H1 (cell line): ENCODE data around the gene RABL6. TPM values are rescaled to one million over a fixed set of nuclear protein-coding genes. Genes with fewer than 3 reads are reported as not detected.

Experiments
- CTCF ChIA-PET: fragments of 300-600 bp; sonication (Branson Sonifier 250); formaldehyde crosslinking; loops from one replicate; lab custom pipeline; 2021; ENCODE audit not compliant: partially characterized antibody; lab: Charles Lee
- POLR2A ChIA-PET: fragments of 300-600 bp; sonication (Branson Sonifier 250); formaldehyde crosslinking; loops from one replicate; lab custom pipeline; 2021; ENCODE audit warnings: inconsistent platforms; ENCODE audit not compliant: partially characterized antibody; lab: Charles Lee
- DNase-seq, 2 experiments: peaks; one replicate each; pipeline versions ENCODE4 v3.0.0 to v3.0.0-alpha.2; 2010 to 2022; ENCODE audit warnings: low spot score in 2 of 2, low read depth in 1 of 2, mixed read lengths in 1 of 2
- FAIRE-seq: peaks from 2 replicates; lab custom pipeline; 2011; peaks lifted over from hg19 to GRCh38; lab: Jason Lieb, UNC
- H2AFZ ChIP-seq: 2 replicates; pipeline ENCODE4 v1.8.1; 2012; ENCODE audit warnings: low read length, inconsistent platforms
- H2AK5ac ChIP-seq: 2 replicates; pipeline ENCODE4 v1.6.1; 2013; ENCODE audit warnings: low read depth, low read length
- H2BK120ac ChIP-seq: replicated peaks from 2 replicates; pipeline ENCODE3; 2013; ENCODE audit warnings: low read depth, low read length, inconsistent platforms
- H2BK12ac ChIP-seq: 2 replicates; pipeline ENCODE4 v1.6.1; 2013; ENCODE audit warnings: low read depth, low read length
- H2BK15ac ChIP-seq: 2 replicates; pipeline ENCODE4 v1.6.1; 2013; ENCODE audit warnings: low read length
- H2BK20ac ChIP-seq: 2 replicates; pipeline ENCODE4 v1.6.1; 2013; ENCODE audit warnings: low read length
- H2BK5ac ChIP-seq: 2 replicates; pipeline ENCODE4 v1.6.1; 2013; ENCODE audit warnings: low read depth, low read length
- H3K14ac ChIP-seq: 2 replicates; pipeline ENCODE4 v1.6.1; 2013; ENCODE audit warnings: inconsistent platforms; ENCODE audit not compliant: insufficient read length
- H3K18ac ChIP-seq: 2 replicates; pipeline ENCODE4 v1.6.1; 2013; ENCODE audit warnings: low read length; ENCODE audit errors: extremely low read depth
- H3K23ac ChIP-seq: 2 replicates; pipeline ENCODE4 v1.6.1; 2013; ENCODE audit warnings: inconsistent platforms; ENCODE audit not compliant: insufficient read length
- H3K23me2 ChIP-seq: 2 replicates; pipeline ENCODE4 v1.6.1; 2013; ENCODE audit warnings: low read depth, low read length
- H3K27ac ChIP-seq: 2 replicates; pipeline ENCODE4 v1.6.1; 2011; ENCODE audit warnings: low read depth, low read length, inconsistent platforms
- H3K27me3 ChIP-seq, 4 experiments: replicated peaks in 1 of 4; 1 replicate in 1 of 4; 2 replicates in 3 of 4; pipeline versions ENCODE4 v1.6.1 to v1.8.1; 2011 to 2013; ENCODE audit warnings: low read length in 3 of 4, mild to moderate bottlenecking in 3 of 4, inconsistent platforms in 2 of 4, mixed read lengths in 2 of 4, moderate library complexity in 1 of 4; ENCODE audit not compliant: control insufficient read depth in 3 of 4, insufficient read depth in 3 of 4; ENCODE audit errors: extremely low read depth in 1 of 4
- H3K36me3 ChIP-seq, 4 experiments: 2 replicates each; pipeline versions ENCODE4 v1.6.1 to v1.8.1; 2011 to 2013; ENCODE audit warnings: mild to moderate bottlenecking in 4 of 4, low read length in 3 of 4, moderate library complexity in 2 of 4, control low read depth in 1 of 4, inconsistent platforms in 1 of 4; ENCODE audit not compliant: insufficient read depth in 4 of 4, control insufficient read depth in 2 of 4
- H3K4ac ChIP-seq: replicated peaks from 2 replicates; pipeline ENCODE3; 2013; ENCODE audit warnings: low read length, low read depth, mixed read lengths, inconsistent platforms; ENCODE audit not compliant: insufficient read length
- H3K4me1 ChIP-seq, 4 experiments: replicated peaks in 1 of 4; 1 replicate in 1 of 4; 2 replicates in 3 of 4; pipeline versions ENCODE4 v1.6.1 to v1.8.1; 2011 to 2013; ENCODE audit warnings: low read length in 3 of 4, inconsistent platforms in 2 of 4, mixed read lengths in 1 of 4; ENCODE audit not compliant: insufficient read depth in 4 of 4, control insufficient read depth in 3 of 4
- H3K4me2 ChIP-seq, 2 experiments: 2 replicates each; pipeline versions ENCODE4 v1.6.1 to v1.8.1; 2011 to 2013; ENCODE audit warnings: low read depth in 2 of 2, low read length in 2 of 2, control low read depth in 1 of 2, inconsistent platforms in 1 of 2, mild to moderate bottlenecking in 1 of 2; ENCODE audit not compliant: insufficient read depth in 1 of 2
- H3K4me3 ChIP-seq, 4 experiments: fragments of 200-600, 300-600 bp in 1 of 4; sonication (generic), shearing (Covaris generic), sonication (Bioruptor Twin) in 1 of 4; 2 replicates each; pipeline versions ENCODE4 v1.5.1 to v1.8.1; 2011 to 2016; ENCODE audit warnings: low read length in 4 of 4, low read depth in 3 of 4, control low read depth in 2 of 4, inconsistent platforms in 2 of 4, mild to moderate bottlenecking in 2 of 4, mixed read lengths in 1 of 4, moderate library complexity in 1 of 4; ENCODE audit not compliant: insufficient read depth in 2 of 4; ENCODE audit errors: extremely low read depth in 1 of 4
- H3K56ac ChIP-seq: replicated peaks from 2 replicates; pipeline ENCODE3; 2013; ENCODE audit warnings: low read depth, mild to moderate bottlenecking, mixed read lengths, low read length, inconsistent platforms; ENCODE audit not compliant: insufficient read length
- H3K79me1 ChIP-seq: 2 replicates; pipeline ENCODE4 v1.6.1; 2013; ENCODE audit warnings: low read depth, low read length, control low read depth
- H3K79me2 ChIP-seq, 2 experiments: 2 replicates each; pipeline versions ENCODE4 v1.6.1 to v1.8.1; 2012 to 2013; ENCODE audit warnings: low read length in 2 of 2, mild to moderate bottlenecking in 2 of 2, inconsistent platforms in 1 of 2; ENCODE audit not compliant: insufficient read depth in 2 of 2, control insufficient read depth in 1 of 2
- H3K9ac ChIP-seq, 4 experiments: replicated peaks in 1 of 4; 1 replicate in 1 of 4; 2 replicates in 3 of 4; pipeline versions ENCODE4 v1.6.1 to v1.8.1; 2011 to 2013; ENCODE audit warnings: low read depth in 3 of 4, low read length in 3 of 4, control low read depth in 2 of 4, mild to moderate bottlenecking in 2 of 4, moderate library complexity in 2 of 4, inconsistent platforms in 1 of 4; ENCODE audit errors: extremely low read depth in 1 of 4
- H3K9me3 ChIP-seq, 2 experiments: 2 replicates each; pipeline versions ENCODE4 v1.6.1 to v1.8.1; 2012 to 2013; ENCODE audit warnings: mild to moderate bottlenecking in 2 of 2, moderate library complexity in 2 of 2, control low read depth in 1 of 2, inconsistent platforms in 1 of 2, low read depth in 1 of 2, low read length in 1 of 2, mixed read lengths in 1 of 2; ENCODE audit not compliant: insufficient read depth in 2 of 2
- H4K20me1 ChIP-seq, 2 experiments: replicated peaks in 1 of 2; 2 replicates each; pipeline versions ENCODE3 to v1.8.1; 2011 to 2013; ENCODE audit warnings: inconsistent platforms in 2 of 2, low read length in 2 of 2, mild to moderate bottlenecking in 1 of 2; ENCODE audit not compliant: insufficient read depth in 2 of 2, control insufficient read depth in 1 of 2
- H4K5ac ChIP-seq: 2 replicates; pipeline ENCODE4 v1.6.1; 2013; ENCODE audit warnings: low read length, low read depth, mixed read lengths, inconsistent platforms; ENCODE audit not compliant: insufficient read length
- H4K8ac ChIP-seq: 2 replicates; pipeline ENCODE4 v1.8.0; 2013; ENCODE audit warnings: mild to moderate bottlenecking, moderate library complexity, low read length, inconsistent platforms; ENCODE audit not compliant: insufficient read depth; ENCODE audit errors: extremely low read depth
- H4K91ac ChIP-seq: replicated peaks from 2 replicates; pipeline ENCODE3; 2013; ENCODE audit warnings: low read length, mixed read lengths, inconsistent platforms; ENCODE audit not compliant: insufficient read length
- KDM1A ChIP-seq: fragments of 200-600, 300-600 bp; sonication (generic); IDR thresholded peaks from 2 replicates; pipeline ENCODE4 v1.7.1; 2016; ENCODE audit warnings: mild to moderate bottlenecking, low read length, borderline replicate concordance
- POLR2AphosphoS5 ChIP-seq: IDR thresholded peaks from 2 replicates; pipeline ENCODE4 v1.6.1; 2011; ENCODE audit warnings: low read depth, low read length
- WGBS, 2 experiments: shearing (Covaris generic) in 1 of 2; methylation state at CpG; one replicate each; pipeline versions ENCODE4 v1.1.6 to v1.1.7; 2013 to 2015; ENCODE audit warnings: low lambda C conversion rate in 2 of 2, mixed read lengths in 2 of 2, inconsistent platforms in 1 of 2, low coverage in 1 of 2, missing lambda C conversion rate in 1 of 2; ENCODE audit not compliant: insufficient replicate concordance in 2 of 2, insufficient coverage in 1 of 2, insufficient read length in 1 of 2; ENCODE audit errors: extremely low coverage in 1 of 2, missing lambda C conversion rate in 1 of 2; 5-methylcytosine and 5-hydroxymethylcytosine counted together
- polyA plus RNA-seq, 7 experiments: library from polyadenylated mRNA; depleted of rRNA in 3 of 7; stranded (reverse) in 5 of 7; unstranded in 2 of 7; fragments of >200 nt in 5 of 7; fragments of 200-250 nt in 2 of 7; gene quantifications; 1 replicate in 5 of 7; 2 replicates in 1 of 7; 4 replicates in 1 of 7; pipeline versions ENCODE4 v1.2.1 to v1.2.3, GENCODE V29; 2011 to 2013; ENCODE audit warnings: missing spikeins in 2 of 7, mixed read lengths in 2 of 7
- total RNA-seq: library from RNA; stranded (reverse); fragmentation: NEBNext Ultra II Directional; extraction: Animal tissue kit (Norgen Biotek cat#: 25700); gene quantifications from 2 replicates; pipeline ENCODE4 v1.2.1, GENCODE V29; 2021

The RABL6 gene
- total and polyA plus RNA-seq, 2 of the 8 experiments (the other 6 are each of a cell fraction or from before 2014, with no cell fraction given), result 70.1 to 130 TPM

DNA sequence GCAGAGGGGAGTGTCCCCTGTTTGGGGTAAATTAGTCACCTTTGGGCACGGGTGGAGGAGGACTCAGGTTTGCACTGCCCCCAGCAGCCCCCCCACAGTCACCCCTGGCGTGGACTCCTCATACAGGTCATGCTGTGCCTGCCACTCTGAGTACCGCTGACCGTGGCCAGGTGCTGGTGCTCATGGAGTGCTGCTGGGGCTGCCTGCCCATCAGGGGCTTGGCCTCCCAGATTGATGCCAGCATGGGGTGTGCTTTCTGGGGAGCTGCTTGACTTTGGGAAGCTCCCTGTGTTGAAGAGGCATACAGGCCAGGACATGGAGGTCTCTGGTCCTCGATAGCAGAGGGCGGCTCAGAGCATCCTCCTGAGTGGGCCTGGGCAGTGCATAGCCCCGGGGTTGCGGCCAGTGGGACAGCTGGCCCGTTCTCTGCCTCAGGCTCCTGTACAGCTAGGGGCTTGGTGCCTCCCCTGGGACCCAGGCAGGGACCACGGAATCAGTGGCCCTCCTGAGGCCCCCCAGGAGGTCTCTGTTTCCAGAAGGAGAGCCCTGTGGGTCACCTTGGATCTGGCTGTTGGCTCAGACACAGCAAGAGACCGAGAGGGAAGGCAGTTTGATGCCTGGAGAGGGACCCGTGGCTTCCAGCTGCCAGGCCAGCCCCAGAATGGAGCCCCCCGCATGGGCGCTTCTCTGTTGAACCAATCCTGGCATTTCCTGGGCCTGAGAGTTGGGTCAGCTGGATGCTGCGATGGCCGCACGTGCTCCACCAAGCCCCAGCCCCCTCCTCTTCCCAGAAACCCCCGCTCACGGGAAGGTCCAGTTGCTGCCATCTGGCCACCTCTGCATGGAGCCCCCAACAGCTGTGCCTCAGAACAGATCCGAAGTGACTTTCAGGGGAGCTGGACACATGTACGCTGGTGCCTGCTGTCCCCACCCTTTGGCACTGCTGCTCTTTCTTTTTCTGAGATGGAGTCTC, 28.5 kb downstream of the RABL6 start:
- H3K27me3 ChIP-seq, result no peaks in the 10 kb centered on the region
- H4K5ac ChIP-seq, result no peak overlapping the region
- no peaks in the 10 kb centered on the region for H3K9me3 ChIP-seq
- peaks cover 2 to 36% (median 13%) of the 10 kb centered on the region in 4 experiments; a peak in 5 of 8 replicates for H3K36me3 ChIP-seq
- ChIA-PET CTCF (interaction anchor here (0.6 to 9.0 kb wide), 11 partner anchors 6 to 263 kb away, joined by 3 to 55 read pairs (median 4); partner anchors contain the start of gene AJM1), POLR2A (interaction anchor here (0.9 to 20.5 kb wide), 7 partner anchors 10 to 153 kb away, joined by 3 to 248 read pairs (median 5); partner anchors contain the start of gene MAMDC4)
- FAIRE-seq (no peak), DNase-seq (no peak)
- H3K79me1 ChIP-seq, result no peaks in the 10 kb centered on the region
- no peak overlapping the region for H2AK5ac ChIP-seq
- no peak overlapping the region for H3K14ac ChIP-seq
- H3K27ac ChIP-seq, result no peak overlapping the region
- no peak overlapping the region for H3K23ac ChIP-seq
- no peak overlapping the region for H2BK20ac ChIP-seq
- H3K9ac ChIP-seq, result no peak overlapping the region
- H2AFZ ChIP-seq, result no peak overlapping the region
- no peaks in the 10 kb centered on the region for H3K23me2 ChIP-seq
- H2BK120ac ChIP-seq, result no peak overlapping the region
- H3K4ac ChIP-seq, result no peak overlapping the region
- H2BK5ac ChIP-seq, result no peak overlapping the region
- H2BK12ac ChIP-seq, result no peak overlapping the region
- no peak for TF ChIP-seq KDM1A
- peak; percentile 60; the same call in 1 of the 2 replicates for TF ChIP-seq POLR2AphosphoS5
- no peak overlapping the region for H3K56ac ChIP-seq
- H3K18ac ChIP-seq, result no peak overlapping the region
- H3K79me2 ChIP-seq, result no peaks in the 10 kb centered on the region
- H4K91ac ChIP-seq, result no peak overlapping the region
- H4K20me1 ChIP-seq, result peaks cover 0 to 5% of the 10 kb centered on the region in 2 experiments
- 93% methylated on average over 17 of the region's 21 CpGs; no CpG with 5 or more reads in 1 of the 2 experiments for WGBS, 2 experiments
- H4K8ac ChIP-seq, result no peak overlapping the region; the same call in 1 of the 2 replicates
- no peak overlapping the region for H2BK15ac ChIP-seq
- no peak overlapping the region for H3K4me3 ChIP-seq
- H3K4me2 ChIP-seq, result no peak overlapping the region
- H3K4me1 ChIP-seq, result peaks cover 2 to 11% (median 7%) of the 10 kb centered on the region in 4 experiments; a peak in 5 of 7 replicates
